AG09309 (cell line): Measurements from ENCODE around the gene MKLN1.

ENCODE experiments used
- DNase-seq: peaks from one replicate; pipeline ENCODE4 v3.0.0-alpha.2; 2010; ENCODE audit warnings: low read depth
- H3K4me3 ChIP-seq: 2 replicates; pipeline ENCODE4 v1.5.1; 2011; ENCODE audit warnings: mild to moderate bottlenecking, low read depth, low read length, moderate library complexity; ENCODE audit not compliant: control insufficient read depth
- TF ChIP-seq, protein P1 (sequence below): IDR thresholded peaks from 2 replicates; pipeline ENCODE4 v1.5.1; 2011; ENCODE audit warnings: mild to moderate bottlenecking, low read depth, low read length, inconsistent platforms; ENCODE audit not compliant: insufficient read depth, control insufficient read depth; ENCODE audit errors: missing control alignments

The MKLN1 gene

GRCh38 chr7:131342864-131343442 is 15.3 kb downstream of the MKLN1 start:
- DNase-seq: no peak

GRCh38 chr7:131346885-131347592 is 19.4 kb downstream of the MKLN1 start:
- no peak overlapping the region for H3K4me3 ChIP-seq
- TF ChIP-seq, protein P1, sequence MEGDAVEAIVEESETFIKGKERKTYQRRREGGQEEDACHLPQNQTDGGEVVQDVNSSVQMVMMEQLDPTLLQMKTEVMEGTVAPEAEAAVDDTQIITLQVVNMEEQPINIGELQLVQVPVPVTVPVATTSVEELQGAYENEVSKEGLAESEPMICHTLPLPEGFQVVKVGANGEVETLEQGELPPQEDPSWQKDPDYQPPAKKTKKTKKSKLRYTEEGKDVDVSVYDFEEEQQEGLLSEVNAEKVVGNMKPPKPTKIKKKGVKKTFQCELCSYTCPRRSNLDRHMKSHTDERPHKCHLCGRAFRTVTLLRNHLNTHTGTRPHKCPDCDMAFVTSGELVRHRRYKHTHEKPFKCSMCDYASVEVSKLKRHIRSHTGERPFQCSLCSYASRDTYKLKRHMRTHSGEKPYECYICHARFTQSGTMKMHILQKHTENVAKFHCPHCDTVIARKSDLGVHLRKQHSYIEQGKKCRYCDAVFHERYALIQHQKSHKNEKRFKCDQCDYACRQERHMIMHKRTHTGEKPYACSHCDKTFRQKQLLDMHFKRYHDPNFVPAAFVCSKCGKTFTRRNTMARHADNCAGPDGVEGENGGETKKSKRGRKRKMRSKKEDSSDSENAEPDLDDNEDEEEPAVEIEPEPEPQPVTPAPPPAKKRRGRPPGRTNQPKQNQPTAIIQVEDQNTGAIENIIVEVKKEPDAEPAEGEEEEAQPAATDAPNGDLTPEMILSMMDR: no peak
- DNase-seq: no peak

More at GRCh38 chr7:131342864-131343442, 15.3 kb downstream of the MKLN1 start:
- TF ChIP-seq, protein P1: no peak
- H3K4me3 ChIP-seq: no peak overlapping the region

DNA sequence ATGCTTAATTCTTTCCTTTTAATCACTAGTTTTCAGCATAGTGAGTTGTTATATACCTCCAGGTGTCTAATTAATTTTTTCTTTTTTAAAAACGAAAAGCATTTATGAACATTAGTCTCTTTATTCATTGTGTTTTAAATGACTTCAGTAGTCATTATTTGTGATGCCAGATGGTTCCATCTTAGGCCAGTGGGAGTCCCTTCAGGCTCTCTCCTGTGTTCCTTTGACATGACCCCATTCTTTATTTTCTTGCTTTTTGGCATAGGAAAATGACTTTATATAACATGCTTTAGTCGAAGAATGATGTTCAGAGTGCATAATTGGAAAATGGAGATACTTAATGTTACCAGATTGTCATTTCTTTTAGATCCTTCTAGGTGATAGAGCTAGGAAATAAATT is 24.4 kb downstream of the MKLN1 start:
- H3K4me3 ChIP-seq: no peak overlapping the region
- TF ChIP-seq, protein P1: no peak
- no peak for DNase-seq

- DNase-seq: no peak
- TF ChIP-seq, protein P1: no peak
- no peak overlapping the region for H3K4me3 ChIP-seq
These were observed 26.7 kb downstream of the MKLN1 start for GRCh38 chr7:131354390-131354789.

DNA sequence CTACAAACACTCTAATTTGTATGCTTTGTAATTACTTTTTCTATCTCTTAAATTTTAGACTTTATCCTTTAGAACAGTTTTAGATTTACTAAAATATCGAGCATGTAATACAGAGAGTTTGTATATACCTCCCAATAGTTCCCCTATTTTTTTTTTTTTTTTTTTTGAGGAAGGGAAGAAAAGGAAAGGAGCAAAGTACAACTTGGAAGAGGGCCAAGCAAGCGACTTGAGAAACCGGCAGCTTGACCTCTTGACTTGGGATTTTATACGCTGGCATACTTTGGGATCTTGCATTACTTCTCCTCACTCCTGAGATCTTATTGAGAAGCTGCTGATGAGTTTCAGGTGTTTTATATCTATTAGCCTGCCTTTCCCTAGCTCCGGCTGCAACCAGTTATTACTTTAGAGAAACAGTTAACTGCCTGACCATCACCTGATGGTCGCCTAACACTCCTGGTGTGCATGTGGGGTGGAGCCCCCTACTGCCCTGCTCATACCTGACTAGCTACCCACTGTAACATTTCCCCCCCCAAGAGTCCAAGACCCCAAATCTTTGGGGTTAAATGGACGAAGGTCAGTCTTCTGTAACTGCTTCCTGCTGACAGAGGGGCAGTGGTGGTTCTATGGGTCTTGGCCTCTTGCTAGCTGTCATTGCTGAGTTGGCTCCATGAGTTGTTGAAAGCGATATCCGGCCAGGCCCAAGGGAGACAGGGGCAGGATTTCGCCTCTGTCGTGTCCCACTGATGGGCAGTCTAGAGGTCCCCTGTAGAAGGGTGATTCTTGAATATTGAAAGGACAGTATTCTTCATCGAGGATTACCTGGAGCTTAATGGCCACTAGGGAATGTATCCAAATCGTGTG is 28.5 kb downstream of the MKLN1 start:
- no peak overlapping the region for H3K4me3 ChIP-seq
- TF ChIP-seq, protein P1: no peak
- DNase-seq: no peak

GRCh38 chr7:131357282-131357880 is 29.7 kb downstream of the MKLN1 start:
- DNase-seq: no peak
- no peak overlapping the region for H3K4me3 ChIP-seq
- TF ChIP-seq, protein P1: no peak
